DND-41 (cell line): ENCODE data around the gene POLR3A.
A peak's percentile ranks its signal among the peaks of the same experiment; 100 is the strongest.

ENCODE experiments used
- ATAC-seq: fragments of 200-7000 bp; cut with Tn5 transposase; 3 replicates; pipeline ENCODE4 v1.9.1; 2021; ENCODE audit warnings: low read depth; ENCODE audit not compliant: insufficient read depth
- DNase-seq: peaks from one replicate; pipeline ENCODE4 v3.0.0-alpha.2; 2020
- H2AFZ ChIP-seq: 2 replicates; pipeline ENCODE4 v1.6.0; 2012; ENCODE audit warnings: low read depth, low read length
- H3K27ac ChIP-seq: 2 replicates; pipeline ENCODE4 v1.5.1; 2012; ENCODE audit warnings: low read length, inconsistent platforms
- H3K27me3 ChIP-seq: fragments of 200-600 bp; sonication (generic); 2 replicates; pipeline ENCODE4 v1.6.0; 2012; ENCODE audit warnings: low read length, mild to moderate bottlenecking, inconsistent platforms; ENCODE audit not compliant: insufficient read depth, poor library complexity
- H3K36me3 ChIP-seq: 2 replicates; pipeline ENCODE4 v1.5.1; 2012; ENCODE audit warnings: low read length, inconsistent platforms; ENCODE audit not compliant: insufficient read depth
- H3K4me1 ChIP-seq: 2 replicates; pipeline ENCODE4 v1.5.1; 2012; ENCODE audit warnings: mild to moderate bottlenecking, low read length; ENCODE audit not compliant: insufficient read depth
- H3K4me2 ChIP-seq: 2 replicates; pipeline ENCODE4 v1.6.0; 2012; ENCODE audit warnings: mild to moderate bottlenecking, moderate library complexity, low read length, inconsistent platforms; ENCODE audit not compliant: insufficient read depth
- H3K4me3 ChIP-seq, 2 experiments: fragments of 200-600 bp in 1 of 2; shearing (Covaris generic) in 1 of 2; 2 replicates each; pipeline ENCODE4 v1.5.1; 2012 to 2016; ENCODE audit warnings: inconsistent platforms in 2 of 2, low read length in 2 of 2, mild to moderate bottlenecking in 2 of 2, low read depth in 1 of 2, moderate library complexity in 1 of 2
- H3K79me2 ChIP-seq: 2 replicates; pipeline ENCODE4 v1.6.0; 2012; ENCODE audit warnings: low read length, inconsistent platforms; ENCODE audit not compliant: insufficient read depth
- H3K9ac ChIP-seq: 2 replicates; pipeline ENCODE4 v1.6.0; 2012; ENCODE audit warnings: low read depth, mild to moderate bottlenecking, inconsistent platforms, low read length, moderate library complexity
- H3K9me3 ChIP-seq: 2 replicates; pipeline ENCODE4 v1.5.1; 2012; ENCODE audit warnings: low read length, moderate library complexity, mild to moderate bottlenecking, inconsistent platforms; ENCODE audit not compliant: insufficient read depth, severe bottlenecking
- H4K20me1 ChIP-seq: 2 replicates; pipeline ENCODE4 v1.6.0; 2012; ENCODE audit warnings: low read length; ENCODE audit not compliant: insufficient read depth
- EZH2 ChIP-seq: IDR thresholded peaks from 3 replicates; pipeline ENCODE4 v1.6.1; 2012; ENCODE audit warnings: borderline replicate concordance, low read depth, mild to moderate bottlenecking, moderate library complexity, low read length, inconsistent platforms; ENCODE audit not compliant: severe bottlenecking
- TF ChIP-seq, protein P1 (sequence below): IDR thresholded peaks from 2 replicates; pipeline ENCODE4 v1.5.1; 2012; ENCODE audit warnings: borderline replicate concordance, low read length, moderate library complexity, mild to moderate bottlenecking; ENCODE audit not compliant: poor library complexity, severe bottlenecking; ENCODE audit errors: extremely low read depth

Gene POLR3A

GRCh38 chr10:77949167-77949566 lies 80.1 kb downstream of the POLR3A start:
- ATAC-seq, result 0 out of 3 replicates have a peak, but pooled peaks have one; percentile 19
- no peaks in the 10 kb centered on the region for H3K27me3 ChIP-seq
- no peak overlapping the region for H2AFZ ChIP-seq
- H3K4me2 ChIP-seq, result no peak overlapping the region
- H3K79me2 ChIP-seq, result no peaks in the 10 kb centered on the region
- no peak for TF ChIP-seq EZH2
- TF ChIP-seq, protein P1, sequence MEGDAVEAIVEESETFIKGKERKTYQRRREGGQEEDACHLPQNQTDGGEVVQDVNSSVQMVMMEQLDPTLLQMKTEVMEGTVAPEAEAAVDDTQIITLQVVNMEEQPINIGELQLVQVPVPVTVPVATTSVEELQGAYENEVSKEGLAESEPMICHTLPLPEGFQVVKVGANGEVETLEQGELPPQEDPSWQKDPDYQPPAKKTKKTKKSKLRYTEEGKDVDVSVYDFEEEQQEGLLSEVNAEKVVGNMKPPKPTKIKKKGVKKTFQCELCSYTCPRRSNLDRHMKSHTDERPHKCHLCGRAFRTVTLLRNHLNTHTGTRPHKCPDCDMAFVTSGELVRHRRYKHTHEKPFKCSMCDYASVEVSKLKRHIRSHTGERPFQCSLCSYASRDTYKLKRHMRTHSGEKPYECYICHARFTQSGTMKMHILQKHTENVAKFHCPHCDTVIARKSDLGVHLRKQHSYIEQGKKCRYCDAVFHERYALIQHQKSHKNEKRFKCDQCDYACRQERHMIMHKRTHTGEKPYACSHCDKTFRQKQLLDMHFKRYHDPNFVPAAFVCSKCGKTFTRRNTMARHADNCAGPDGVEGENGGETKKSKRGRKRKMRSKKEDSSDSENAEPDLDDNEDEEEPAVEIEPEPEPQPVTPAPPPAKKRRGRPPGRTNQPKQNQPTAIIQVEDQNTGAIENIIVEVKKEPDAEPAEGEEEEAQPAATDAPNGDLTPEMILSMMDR, result no peak
- H3K36me3 ChIP-seq, result no peaks in the 10 kb centered on the region
- no peaks in the 10 kb centered on the region for H3K4me1 ChIP-seq
- H4K20me1 ChIP-seq, result no peaks in the 10 kb centered on the region
- no peak overlapping the region for H3K4me3 ChIP-seq
- no peak for DNase-seq
- no peak overlapping the region for H3K9ac ChIP-seq
- H3K9me3 ChIP-seq, result peaks cover 20% of the 10 kb centered on the region
- H3K27ac ChIP-seq, result no peak overlapping the region

DNA sequence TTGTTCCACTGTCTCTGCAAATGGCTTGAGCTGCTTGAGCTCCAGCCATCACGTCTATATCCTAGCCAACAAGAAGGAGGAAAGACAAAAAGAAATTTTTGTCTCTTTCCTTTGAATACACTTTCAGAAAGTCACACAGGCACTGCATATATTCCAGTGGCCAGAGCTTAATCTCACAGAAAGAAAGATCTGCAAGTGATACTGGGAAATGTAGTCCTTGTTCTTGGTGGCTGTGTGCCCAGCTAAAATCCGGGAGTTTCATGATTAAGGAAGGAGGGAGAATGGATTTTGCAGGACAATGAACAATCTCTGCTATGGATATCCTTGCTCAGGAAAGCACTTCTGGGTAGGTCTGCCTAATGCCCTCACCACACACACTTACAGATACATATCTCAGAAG lies 83.2 kb downstream of the POLR3A start:
- H3K79me2 ChIP-seq, result no peaks in the 10 kb centered on the region
- H3K27ac ChIP-seq, result no peak overlapping the region
- H2AFZ ChIP-seq, result no peak overlapping the region
- TF ChIP-seq, protein P1, result no peak
- TF ChIP-seq EZH2, result no peak
- H3K4me1 ChIP-seq, result no peaks in the 10 kb centered on the region
- H3K9ac ChIP-seq, result no peak overlapping the region
- H3K9me3 ChIP-seq, result peaks cover 12% of the 10 kb centered on the region
- ATAC-seq (no peak), DNase-seq (no peak)
- no peaks in the 10 kb centered on the region for H3K36me3 ChIP-seq
- no peaks in the 10 kb centered on the region for H3K27me3 ChIP-seq
- no peak overlapping the region for H3K4me3 ChIP-seq
- no peaks in the 10 kb centered on the region for H4K20me1 ChIP-seq
- no peak overlapping the region for H3K4me2 ChIP-seq

DNA sequence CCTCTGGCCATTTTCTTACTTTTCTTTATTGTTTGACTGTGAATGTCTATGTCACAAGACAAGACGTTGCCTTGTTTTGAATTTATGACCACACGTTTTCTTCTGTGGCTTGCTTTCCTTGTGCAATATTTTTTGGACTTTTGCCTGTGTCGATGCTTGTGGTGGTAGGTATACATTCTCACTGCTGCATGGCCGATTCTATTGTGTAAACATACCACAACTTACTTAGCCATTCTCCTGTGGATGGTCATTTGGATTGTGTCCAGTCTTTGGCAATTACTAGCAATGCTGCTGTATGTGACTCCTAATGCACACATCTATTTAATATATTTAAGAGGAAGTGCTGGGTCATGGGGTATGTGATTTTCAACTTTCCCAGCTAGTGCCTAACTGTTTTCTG lies 84.8 kb downstream of the POLR3A start:
- no peak overlapping the region for H3K4me3 ChIP-seq
- no peak for DNase-seq
- H3K27me3 ChIP-seq, result no peaks in the 10 kb centered on the region
- no peaks in the 10 kb centered on the region for H3K9me3 ChIP-seq
- no peak overlapping the region for H2AFZ ChIP-seq
- H3K4me1 ChIP-seq, result no peaks in the 10 kb centered on the region
- H4K20me1 ChIP-seq, result no peaks in the 10 kb centered on the region
- H3K27ac ChIP-seq, result no peak overlapping the region
- TF ChIP-seq, protein P1, result no peak
- no peak for TF ChIP-seq EZH2
- no peaks in the 10 kb centered on the region for H3K79me2 ChIP-seq
- no peak overlapping the region for H3K4me2 ChIP-seq
- ATAC-seq, result no peak
- H3K9ac ChIP-seq, result no peak overlapping the region
- H3K36me3 ChIP-seq, result no peaks in the 10 kb centered on the region
